Left ventricle myocardium superior (tissue), 1 donor: Measurements from ENCODE around the gene CACNA2D1. TPM values are rescaled to one million over a fixed set of nuclear protein-coding genes. Genes with fewer than 3 reads are reported as not detected.
A peak's percentile ranks its signal among the peaks of the same experiment; 100 is the strongest.

ENCODE experiments used
- ATAC-seq: fragments of 200-7000 bp; cut with Tn5 transposase; one replicate; pipeline ENCODE4 v1.9.1; 2020; ENCODE audit warnings: mild to moderate bottlenecking, moderate library complexity
- DNase-seq: peaks from one replicate; pipeline ENCODE4 v3.0.0-alpha.2; 2020
- intact Hi-C: fragments of 100-400 bp; cut with micrococcal nuclease; formaldehyde crosslinking; loops from one replicate; pipeline ENCODE4 v1.11.0; 2022
- total RNA-seq: library from RNA; stranded (reverse); fragmentation: NEBNext Ultra II Directional; extraction: Animal tissue kit (Norgen Biotek cat#: 25700); gene quantifications from one replicate; pipeline ENCODE4 v1.2.1, GENCODE V29; 2021
- donor health status: DM: no; HTN: yes; CAD: no; lungs with severe emphysema.

CACNA2D1 gene
- total RNA-seq, 1 donor from 2014 or later = 48.1 TPM

DNA sequence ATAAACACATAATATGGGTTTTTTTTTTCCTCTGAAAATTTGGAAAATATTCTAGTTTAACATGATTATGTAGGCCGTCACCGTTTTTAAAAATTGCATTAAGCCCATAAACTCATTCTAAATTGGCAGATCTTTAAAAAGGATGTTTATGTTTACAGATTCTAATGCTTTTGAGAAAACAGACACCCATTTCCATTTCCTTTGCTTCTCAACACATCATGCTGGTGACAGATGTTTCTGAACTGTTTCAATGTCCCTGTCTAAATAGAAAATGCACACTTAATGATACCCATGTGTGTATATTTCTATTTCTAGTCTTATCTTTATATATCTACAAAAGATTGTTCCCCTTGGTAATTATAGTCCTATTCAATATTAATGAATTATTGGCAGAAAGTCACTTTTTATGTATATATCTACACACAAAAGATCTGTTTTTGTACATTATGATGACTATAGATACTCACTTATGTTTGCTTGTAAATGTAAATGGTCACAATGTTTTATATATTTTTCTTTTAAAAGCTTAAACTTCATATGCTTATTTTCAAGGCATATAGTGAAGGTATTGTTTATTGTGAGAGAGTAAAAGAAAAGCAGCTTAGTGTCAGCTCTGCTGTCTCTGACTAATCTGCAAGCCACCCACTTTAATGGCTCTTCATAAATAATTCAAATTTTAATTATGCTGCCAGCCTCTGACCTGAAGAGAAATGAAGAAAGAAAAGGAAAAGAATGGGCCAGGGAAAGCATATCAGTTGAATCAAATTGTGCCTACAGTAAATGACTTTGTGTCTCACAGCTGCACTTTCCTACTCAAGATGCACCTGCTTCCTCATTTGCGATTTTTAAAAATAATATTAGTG, 179.4 kb downstream of the CACNA2D1 start:
- intact Hi-C loops = no loop called here
- no peak for ATAC-seq
- DNase-seq = no peak

DNA sequence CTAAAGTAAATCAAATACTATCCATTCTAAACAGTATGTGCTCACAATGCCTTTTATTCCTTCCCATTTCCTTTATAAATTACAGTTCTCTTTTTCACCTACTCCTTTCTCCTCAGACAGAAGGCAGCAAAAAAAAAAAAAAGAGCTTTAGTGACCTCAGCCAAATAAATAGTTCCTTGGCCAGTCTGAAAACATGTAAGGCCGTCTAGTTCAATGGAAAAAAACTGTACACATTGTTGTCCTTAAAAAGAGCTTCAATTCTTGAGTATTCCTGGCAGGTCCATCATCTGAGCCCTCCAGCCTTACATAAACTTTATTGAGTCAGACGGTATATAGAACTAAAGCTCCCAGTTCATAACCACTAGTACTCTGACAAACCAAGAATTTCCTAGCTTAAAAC, 185.4 kb downstream of the CACNA2D1 start:
- DNase-seq (no peak), ATAC-seq (peak; percentile 41)
- intact Hi-C loops = no loop called here

DNA sequence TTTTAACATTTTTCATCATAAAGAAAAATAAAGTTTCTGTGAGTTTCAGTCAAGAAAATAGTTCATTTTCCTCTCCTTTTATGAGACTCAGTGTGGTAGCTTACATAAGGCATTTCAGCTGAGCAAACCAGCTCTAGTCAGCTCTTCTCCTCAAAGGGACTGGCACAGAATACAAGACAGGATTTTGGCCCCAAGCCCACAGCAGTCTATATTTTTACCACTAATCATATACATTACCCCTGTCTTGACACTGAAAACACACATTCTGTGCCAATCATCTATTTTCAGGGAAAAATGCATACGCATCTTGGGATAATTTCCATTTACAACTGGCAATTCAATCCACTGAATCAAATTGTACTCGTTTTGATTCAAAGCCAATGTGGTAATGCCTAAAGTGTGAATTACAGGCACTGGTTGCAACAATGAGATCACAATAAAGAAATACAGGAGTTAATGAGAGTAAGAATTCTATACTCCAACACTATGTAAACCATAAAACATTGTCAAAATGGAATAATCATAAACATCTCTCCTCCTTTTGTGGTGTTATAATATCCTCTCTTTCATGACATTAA, 186.4 kb downstream of the CACNA2D1 start:
- DNase-seq (no peak), ATAC-seq (no peak)
- intact Hi-C loops = no loop called here

DNA sequence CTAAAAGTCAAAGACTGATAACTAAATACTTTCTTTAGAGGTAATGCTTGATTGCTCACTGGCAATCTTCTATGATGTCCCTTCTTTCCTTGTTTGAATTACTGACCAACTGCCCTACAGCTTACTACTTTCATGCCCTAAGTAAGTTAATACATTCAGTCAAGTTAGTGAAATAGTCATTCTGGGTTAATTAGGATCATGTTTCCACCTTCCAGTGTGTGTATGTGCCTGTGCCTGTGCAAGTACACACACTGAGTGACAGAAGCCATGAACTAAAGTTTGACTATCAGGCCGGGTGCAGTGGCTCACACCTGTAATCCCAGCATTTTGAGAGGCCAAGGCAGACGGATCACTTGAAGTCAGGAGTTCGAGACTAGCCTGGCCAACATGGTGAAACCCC, 187.9 kb downstream of the CACNA2D1 start:
- intact Hi-C loops = no loop called here
- no peak for DNase-seq
- no peak for ATAC-seq

DNA sequence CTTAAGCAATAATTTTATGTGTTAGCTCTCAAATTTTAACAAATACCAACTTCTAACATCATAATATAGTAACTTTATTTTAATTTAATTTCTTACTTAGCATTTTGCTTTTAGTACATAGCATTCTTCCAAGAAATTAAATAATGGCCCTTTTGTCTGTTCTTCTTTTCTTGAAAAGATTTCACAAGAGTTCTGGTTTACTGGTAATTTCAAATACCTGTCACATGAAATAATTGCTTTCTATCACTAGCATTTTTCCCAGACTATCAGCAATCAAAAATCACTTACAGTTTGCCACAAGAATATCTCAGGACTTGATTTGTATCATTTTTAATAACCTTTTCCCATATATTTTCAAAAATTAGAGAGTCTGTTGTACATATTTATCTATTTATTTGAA, 193.0 kb downstream of the CACNA2D1 start:
- ATAC-seq (no peak), DNase-seq (no peak)
- intact Hi-C loops = no loop called here

DNA sequence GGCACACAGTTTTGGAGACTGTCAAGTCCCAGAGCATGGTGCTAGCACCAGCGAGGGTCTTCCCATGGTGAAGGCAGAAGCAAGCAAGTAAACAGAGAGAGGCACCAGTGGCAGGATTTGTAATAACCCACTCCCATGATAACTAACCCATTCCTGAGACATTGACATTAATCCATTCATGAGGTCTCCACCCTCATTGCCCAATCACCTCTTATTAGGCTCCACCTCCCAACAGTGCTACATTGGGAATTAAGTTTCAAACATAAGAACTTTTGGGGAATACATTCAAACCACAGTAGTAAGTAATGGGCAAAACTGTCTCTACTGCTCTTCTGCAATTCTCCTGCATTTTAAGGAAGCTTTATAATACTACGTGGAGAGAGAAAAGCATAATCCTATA, 193.6 kb downstream of the CACNA2D1 start:
- no peak for DNase-seq
- peak; percentile 45 for ATAC-seq
- intact Hi-C loops = no loop called here

DNA sequence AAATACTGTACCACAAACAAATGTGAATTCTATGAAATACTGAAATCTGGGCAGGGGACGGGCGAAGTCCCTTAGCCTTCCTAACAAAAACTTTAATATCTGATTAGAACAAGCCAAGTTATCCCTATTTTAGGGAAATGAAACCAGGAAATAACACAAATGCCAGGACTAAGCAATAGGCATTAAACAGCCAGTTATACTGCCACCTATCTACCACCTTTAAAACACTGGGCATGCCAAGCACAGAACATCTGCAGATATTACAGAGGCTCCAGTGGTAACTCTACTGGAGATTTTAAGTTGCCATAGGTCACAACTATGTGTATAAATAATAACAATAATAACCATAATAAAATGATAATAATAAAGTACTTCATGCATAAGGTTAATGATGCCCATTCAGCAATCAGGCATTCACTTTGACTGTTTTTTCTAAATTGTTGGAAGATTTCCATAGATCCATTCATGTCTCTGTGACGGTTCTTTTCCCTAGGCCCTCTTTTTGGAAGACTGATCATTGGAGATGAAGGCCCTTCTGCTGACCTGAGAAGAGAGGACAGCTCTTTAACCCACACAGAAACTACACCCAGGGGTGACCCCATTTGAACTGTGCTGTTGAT, 195.7 kb downstream of the CACNA2D1 start:
- intact Hi-C loops = no loop called here
- no peak for DNase-seq
- ATAC-seq = peak; percentile 61

DNA sequence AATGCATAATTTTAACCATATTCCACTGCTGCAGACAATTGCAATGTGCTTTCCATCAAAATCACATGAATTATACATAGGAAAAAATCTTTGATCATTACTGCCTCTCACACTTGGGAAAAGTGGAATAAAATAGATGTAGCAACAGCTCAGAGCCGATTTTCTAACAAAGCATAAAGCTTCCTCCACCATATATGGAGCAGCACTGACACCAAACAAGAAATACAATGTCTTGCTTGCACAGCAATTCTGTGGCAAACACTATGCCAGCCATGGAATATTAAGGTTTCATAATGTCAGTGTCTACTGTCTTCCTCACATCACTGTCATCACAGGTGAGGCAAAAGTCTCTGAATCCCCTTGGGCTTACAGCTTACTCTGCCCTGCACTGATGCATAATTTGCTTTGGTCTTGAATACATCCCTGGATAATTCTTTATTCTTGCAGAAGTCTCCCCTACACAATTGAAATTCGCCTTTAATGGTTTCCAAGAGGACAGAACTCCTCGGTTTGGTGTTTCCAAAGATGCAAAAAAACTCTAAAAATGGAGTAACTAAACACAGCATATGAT, 198.5 kb downstream of the CACNA2D1 start:
- no peak for ATAC-seq
- no peak for DNase-seq
- intact Hi-C loops = no loop called here

DNA sequence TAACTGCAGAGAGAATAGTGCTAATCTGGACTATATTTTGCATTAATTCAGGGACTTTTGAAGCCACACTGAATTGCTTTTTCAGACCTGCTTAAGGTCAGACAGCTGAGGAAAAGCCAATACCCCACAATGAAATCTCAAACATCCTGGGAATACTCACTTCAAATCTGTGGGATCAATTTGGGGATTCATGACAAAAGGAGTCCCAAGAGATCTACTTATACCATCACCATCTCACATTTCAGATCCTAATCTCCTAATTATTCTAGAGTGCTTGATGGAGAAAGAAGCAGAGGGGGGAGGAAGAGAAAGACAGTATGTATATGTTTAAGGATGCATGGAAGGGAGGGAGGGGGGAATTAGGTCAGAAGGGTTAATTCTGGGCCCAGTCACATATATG, 202.2 kb downstream of the CACNA2D1 start:
- ATAC-seq (no peak), DNase-seq (no peak)
- intact Hi-C loops = no loop called here

DNA sequence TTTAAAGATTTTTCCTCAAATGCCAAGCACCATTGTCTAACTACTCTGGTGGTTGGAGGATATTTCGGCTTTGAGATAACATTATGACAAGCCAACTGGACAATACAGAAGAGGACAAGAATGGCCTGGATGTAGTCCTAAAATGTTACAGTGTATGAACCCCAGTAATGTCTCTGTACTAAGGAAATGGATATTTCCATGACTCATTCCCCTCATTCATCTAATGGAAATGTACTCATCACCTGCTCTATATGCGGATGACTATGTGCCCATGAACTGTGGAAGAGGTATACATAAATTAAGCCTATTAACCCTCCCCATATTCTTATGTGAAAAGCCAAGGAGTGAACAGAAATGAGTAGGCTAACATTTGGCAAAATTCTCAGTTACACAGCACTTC, 207.9 kb downstream of the CACNA2D1 start:
- intact Hi-C loops = loop anchor here (10.0 kb wide), 3 partner anchors 209 to 339 kb away; partner anchors contain the start of gene CACNA2D1
- peak; percentile 29 for ATAC-seq
- no peak for DNase-seq

DNA sequence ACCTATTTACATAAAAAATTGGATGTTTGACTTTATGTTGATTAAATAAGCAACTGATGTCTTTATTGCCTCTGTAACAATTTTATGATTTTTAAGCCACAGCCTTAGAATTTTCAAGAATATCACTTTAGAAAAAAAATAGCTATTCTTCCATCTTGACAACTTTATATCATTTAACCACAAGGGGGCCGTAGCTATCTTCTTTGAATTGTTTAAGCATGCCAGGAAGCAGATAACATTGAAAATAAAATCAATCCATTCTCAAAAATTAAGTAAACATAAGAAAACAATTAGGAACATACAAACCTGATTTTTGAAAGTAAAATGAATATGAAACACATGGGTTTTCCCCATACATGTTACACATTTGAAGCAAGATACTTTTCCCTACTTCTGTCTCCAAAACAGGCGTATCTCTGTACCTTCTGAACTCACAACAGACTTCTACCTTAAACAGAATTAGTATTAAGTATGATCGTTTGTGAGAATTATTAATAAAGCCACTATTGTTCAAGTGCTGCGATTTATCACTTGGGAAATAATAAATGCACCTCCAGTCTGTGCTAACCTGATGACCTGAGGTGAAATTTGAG, 209.0 kb downstream of the CACNA2D1 start:
- DNase-seq (no peak), ATAC-seq (peak; percentile 33)
- intact Hi-C loops = loop anchor here (10.0 kb wide), 3 partner anchors 210 to 340 kb away; partner anchors contain the start of gene CACNA2D1

DNA sequence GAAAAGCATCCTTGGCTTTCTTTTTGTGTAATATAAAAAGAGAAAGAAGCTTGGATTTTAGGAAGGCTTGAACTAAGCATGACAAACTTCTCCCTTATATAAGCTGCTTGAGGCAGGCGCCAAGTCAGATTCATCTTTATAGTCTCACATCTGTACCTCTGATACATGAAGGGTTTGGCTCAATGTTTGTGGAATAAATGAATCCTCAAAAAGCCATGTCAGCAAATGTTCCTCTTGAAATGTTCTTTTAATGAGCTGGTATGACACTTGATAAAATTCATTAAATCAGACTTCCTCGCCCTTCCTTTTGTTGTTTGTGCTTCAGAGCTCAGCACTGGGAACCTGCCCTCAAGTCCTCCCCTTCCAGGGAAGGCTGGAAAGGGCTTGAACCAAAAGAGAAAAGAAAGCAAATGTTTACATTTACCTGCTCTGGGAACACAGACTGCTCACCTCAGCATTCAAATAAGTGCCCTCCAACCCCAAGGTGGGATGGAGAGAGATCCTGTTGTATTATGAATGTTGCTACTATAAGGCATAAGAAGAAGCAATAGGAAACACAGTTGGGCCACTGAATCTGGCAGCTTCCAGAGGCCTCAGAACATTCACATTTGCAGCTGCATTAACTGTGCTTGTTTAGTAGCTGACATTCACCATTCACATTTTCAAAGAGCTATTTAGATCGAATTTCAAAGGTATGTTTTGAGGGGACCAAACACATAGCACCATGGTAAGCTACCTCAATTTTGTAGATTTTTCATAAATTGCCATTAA, 212.6 kb downstream of the CACNA2D1 start:
- intact Hi-C loops = loop anchor here (10.0 kb wide), 3 partner anchors 214 to 344 kb away; partner anchors contain the start of gene CACNA2D1
- DNase-seq = no peak
- ATAC-seq = no peak

DNA sequence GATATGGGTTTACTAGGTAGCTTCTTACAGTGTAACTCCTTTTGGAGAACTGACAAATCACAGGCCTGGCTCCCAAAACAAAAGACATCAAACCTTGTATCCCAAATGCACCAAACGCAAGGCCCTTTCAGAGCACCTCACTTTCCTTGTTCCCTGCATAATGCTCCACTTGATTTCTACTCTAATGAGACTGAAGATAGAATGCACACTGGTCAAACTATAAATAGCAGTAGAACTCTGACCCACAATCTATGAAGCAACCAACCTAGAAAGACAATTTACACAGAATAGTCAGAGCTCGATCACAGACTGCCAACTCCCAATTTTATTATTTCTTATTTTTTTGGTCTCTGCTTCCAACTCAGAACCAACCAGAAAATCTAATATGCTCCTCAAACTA, 214.4 kb downstream of the CACNA2D1 start:
- peak; percentile 84 for ATAC-seq
- intact Hi-C loops = no loop called here
- no peak for DNase-seq

DNA sequence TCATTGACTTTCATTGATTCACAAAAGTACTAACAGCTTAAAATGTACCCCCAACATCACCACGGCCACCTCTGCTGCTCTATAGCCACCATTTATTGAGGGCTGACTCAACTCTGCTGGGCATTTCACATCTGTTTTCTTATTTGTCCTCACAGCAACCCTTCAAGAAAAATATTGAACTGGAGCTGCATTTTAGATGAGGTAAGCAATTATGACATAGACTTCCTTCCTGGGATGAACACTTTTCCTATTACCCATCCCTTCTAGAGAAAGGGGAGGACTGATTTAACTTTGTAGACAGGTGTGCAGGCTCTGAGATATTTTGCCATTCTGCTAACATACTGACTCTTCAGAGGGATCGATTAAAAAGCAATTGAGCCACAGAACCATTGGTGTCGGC, 217.4 kb downstream of the CACNA2D1 start:
- ATAC-seq (no peak), DNase-seq (no peak)
- intact Hi-C loops = no loop called here

DNA sequence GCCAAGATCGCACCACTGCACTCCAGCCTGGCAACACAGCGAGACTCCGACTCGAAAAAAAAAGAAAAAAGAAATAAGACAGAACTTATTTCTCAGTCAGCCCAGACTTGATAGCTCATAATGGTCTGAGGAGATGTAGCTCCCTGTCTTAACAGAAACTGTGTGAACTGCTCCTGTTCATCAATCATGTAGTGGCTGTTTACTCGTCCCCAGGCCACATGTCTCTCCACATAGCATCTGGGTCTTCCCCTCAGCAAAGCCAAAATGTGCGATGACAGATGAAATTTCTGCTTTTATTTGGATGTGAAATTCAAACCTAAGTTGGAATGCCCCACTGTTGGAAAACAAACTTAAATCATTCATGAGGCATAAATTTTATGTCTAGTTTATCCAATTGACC, 219.0 kb downstream of the CACNA2D1 start:
- DNase-seq (no peak), ATAC-seq (no peak)
- intact Hi-C loops = no loop called here

DNA sequence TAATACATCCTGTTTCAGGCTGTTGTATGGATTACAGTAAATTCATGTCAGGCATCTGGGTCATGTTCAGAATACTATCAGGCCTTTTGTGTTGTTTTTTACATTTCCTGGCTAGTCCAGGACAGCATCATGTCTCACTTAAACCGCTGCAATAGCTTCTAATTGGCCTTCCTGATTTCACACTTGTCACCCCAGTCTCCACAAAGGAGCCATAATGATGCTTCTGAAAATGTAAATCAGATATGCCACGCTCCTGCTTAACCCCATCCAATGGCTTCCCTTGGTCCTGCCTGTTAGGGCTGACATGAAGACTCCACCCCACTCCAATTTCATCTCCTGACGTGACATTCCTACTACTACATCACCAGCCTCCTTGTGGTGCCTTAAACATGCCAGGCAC, 220.0 kb downstream of the CACNA2D1 start:
- intact Hi-C loops = no loop called here
- no peak for DNase-seq
- ATAC-seq = no peak

DNA sequence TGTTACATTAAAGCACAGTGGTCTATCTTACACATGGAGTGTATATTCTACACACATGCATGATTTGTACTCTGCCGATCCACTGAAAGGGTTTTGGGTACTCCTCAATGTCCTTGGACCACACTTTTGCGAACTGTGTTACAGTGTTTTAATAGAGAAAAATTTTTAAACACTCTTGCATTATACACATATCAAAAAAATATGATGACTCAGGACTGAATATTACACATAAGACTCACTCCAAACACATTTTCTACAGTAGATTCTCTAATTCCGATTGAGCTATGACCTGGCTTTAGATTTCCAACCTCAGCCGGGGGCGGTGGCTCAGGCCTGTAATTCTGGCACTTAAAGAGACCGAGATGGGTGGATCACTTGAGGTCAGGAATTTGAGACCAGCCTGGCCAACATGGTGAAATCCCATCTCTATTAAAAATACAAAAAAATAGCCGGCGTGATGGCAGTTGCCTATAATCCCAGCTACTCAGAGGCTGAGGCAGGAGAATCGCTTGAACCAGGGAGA, 222.4 kb downstream of the CACNA2D1 start:
- intact Hi-C loops = no loop called here
- DNase-seq (no peak), ATAC-seq (no peak)

DNA sequence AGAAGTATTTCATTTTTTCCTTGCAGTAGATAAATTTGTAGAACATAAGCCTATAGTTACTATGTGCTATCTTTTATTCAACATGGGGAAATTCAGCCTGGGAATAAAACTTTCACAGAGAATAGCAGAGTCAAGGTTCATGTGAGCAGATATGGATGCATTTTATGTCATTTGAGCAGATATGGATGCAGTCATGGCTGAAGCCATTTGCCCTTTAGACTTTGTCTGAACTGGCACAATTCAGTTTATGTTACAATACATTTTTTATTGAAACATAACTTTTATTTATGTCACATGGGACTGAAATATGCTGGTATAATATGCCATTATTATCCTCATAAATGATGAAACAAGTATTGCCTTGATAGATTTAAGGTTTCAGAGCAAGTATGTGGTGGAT, 231.1 kb downstream of the CACNA2D1 start:
- DNase-seq (no peak), ATAC-seq (no peak)
- intact Hi-C loops = no loop called here

DNA sequence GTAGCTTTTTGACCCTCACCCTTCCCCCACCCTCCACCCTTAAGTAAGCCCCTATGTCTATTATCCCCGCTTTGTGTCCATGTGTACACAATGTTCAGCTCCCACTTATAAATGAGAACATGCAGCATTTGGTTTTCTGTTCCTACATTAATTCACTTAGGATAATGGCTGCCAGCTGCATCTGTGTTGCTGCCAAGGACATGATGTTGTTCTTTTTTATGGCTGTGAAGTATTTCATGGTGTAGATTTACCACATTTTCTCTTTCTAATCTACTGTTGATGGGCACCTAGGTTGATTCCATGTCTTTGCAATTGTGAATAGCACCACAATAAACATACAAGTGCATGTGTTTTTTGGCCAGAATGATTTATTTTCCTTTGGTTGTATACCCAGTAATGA, 232.2 kb downstream of the CACNA2D1 start:
- DNase-seq (no peak), ATAC-seq (no peak)
- intact Hi-C loops = no loop called here
